ENCODE measurements around the gene FAM124A. TPM values are rescaled to one million over a fixed set of nuclear protein-coding genes. Genes with fewer than 3 reads are reported as not detected.

FAM124A gene
- total RNA-seq, 4 donors from 2014 or later, result 2.1 to 7.2 (median 5.2) TPM

GRCh38 chr13:51291341-51291740, 69.1 kb downstream of the FAM124A start:
- no peak for TF ChIP-seq CTCF (IDR thresholded peaks at IDR 0.05)
- no peak for TF ChIP-seq POLR2A (IDR thresholded peaks at IDR 0.05)
- no peaks in the 10 kb centered on the region for H3K9me3 ChIP-seq
- DNase-seq, result peak in 1 of 2 donors; percentile 42
- H3K27me3 ChIP-seq, result no peaks in the 10 kb centered on the region
- intact Hi-C loops (cut with DNase I; ENCODE audit: low total_unique reads), result no loop called here
- H3K4me3 ChIP-seq, result no peak overlapping the region
- no peaks in the 10 kb centered on the region for H3K36me3 ChIP-seq
- peak overlapping the region; percentile 19 to 69 for H3K27ac ChIP-seq
- peaks cover 0 to 6% of the 10 kb centered on the region in 2 donors for H3K4me1 ChIP-seq

- TF ChIP-seq CTCF (IDR thresholded peaks at IDR 0.05), result no peak
- TF ChIP-seq POLR2A (IDR thresholded peaks at IDR 0.05), result no peak
- no peaks in the 10 kb centered on the region for H3K27me3 ChIP-seq
- no peaks in the 10 kb centered on the region for H3K36me3 ChIP-seq
- H3K9me3 ChIP-seq, result no peaks in the 10 kb centered on the region
- peak overlapping the region; percentile 19 to 69 for H3K27ac ChIP-seq
- intact Hi-C loops (cut with DNase I; ENCODE audit: low total_unique reads), result no loop called here
- no peak overlapping the region for H3K4me3 ChIP-seq
- DNase-seq, result no peak
- H3K4me1 ChIP-seq, result peaks cover 0 to 6% of the 10 kb centered on the region in 2 donors
These were observed 69.9 kb downstream of the FAM124A start for GRCh38 chr13:51292000-51292565.

- no peaks in the 10 kb centered on the region for H3K27me3 ChIP-seq
- intact Hi-C loops (cut with DNase I; ENCODE audit: low total_unique reads), result no loop called here
- H3K4me3 ChIP-seq, result no peak overlapping the region
- H3K9me3 ChIP-seq, result no peaks in the 10 kb centered on the region
- H3K27ac ChIP-seq, result no peak overlapping the region
- no peak for DNase-seq
- H3K36me3 ChIP-seq, result no peaks in the 10 kb centered on the region
- H3K4me1 ChIP-seq, result peaks cover 0 to 2% of the 10 kb centered on the region in 2 donors
- TF ChIP-seq POLR2A (IDR thresholded peaks at IDR 0.05) (no peak), CTCF (IDR thresholded peaks at IDR 0.05) (no peak)
These were observed 75.4 kb downstream of the FAM124A start for GRCh38 chr13:51297556-51297955.

- Histone ChIP-seq H3K4me3 (no peak overlapping the region), H3K36me3 (no peaks in the 10 kb centered on the region), H3K27ac (no peak overlapping the region), H3K9me3 (no peaks in the 10 kb centered on the region), H3K27me3 (no peaks in the 10 kb centered on the region), H3K4me1 (no peaks in the 10 kb centered on the region)
- no peak for DNase-seq
- intact Hi-C loops (cut with DNase I; ENCODE audit: low total_unique reads), result no loop called here
- no peak for TF ChIP-seq CTCF (IDR thresholded peaks at IDR 0.05)
- no peak for TF ChIP-seq POLR2A (IDR thresholded peaks at IDR 0.05)
These were observed 76.6 kb downstream of the FAM124A start for GRCh38 chr13:51298812-51299211.

- Histone ChIP-seq H3K36me3 (no peaks in the 10 kb centered on the region), H3K4me1 (no peaks in the 10 kb centered on the region), H3K27me3 (no peaks in the 10 kb centered on the region), H3K9me3 (no peaks in the 10 kb centered on the region), H3K27ac (no peak overlapping the region), H3K4me3 (no peak overlapping the region)
- intact Hi-C loops (cut with DNase I; ENCODE audit: low total_unique reads), result no loop called here
- TF ChIP-seq POLR2A (IDR thresholded peaks at IDR 0.05) (no peak), CTCF (IDR thresholded peaks at IDR 0.05) (no peak)
- DNase-seq, result no peak
These were observed 80.9 kb downstream of the FAM124A start for GRCh38 chr13:51303063-51303552.

Measured in uterus (tissue), 4 donors.